IMR-90 (cell line): Measurements from ENCODE around the gene GATAD2A. TPM values are rescaled to one million over a fixed set of nuclear protein-coding genes. Genes with fewer than 3 reads are reported as not detected.

Experiments
- ATAC-seq: fragments of 200-7000 bp; cut with Tn5 transposase; 2 replicates; pipeline ENCODE4 v1.9.1; 2020; ENCODE audit warnings: low read depth, mild to moderate bottlenecking, moderate library complexity
- BruUV-seq: library from RNA; stranded (reverse); fragments of 400-500 nt; replicated peaks from 2 replicates; lab custom pipeline; 2021; lab: Mats Ljungman, UMichigan
- CTCF ChIA-PET: fragments of 300-600 bp; formaldehyde crosslinking; extraction: SDS; loops from one replicate; lab custom pipeline; 2021; ENCODE audit warnings: antibody characterized with exemption; lab: Yijun Ruan, JAX
- POLR2A ChIA-PET: fragments of 300-600 bp; sonication (Branson Sonifier 250); formaldehyde crosslinking; loops from one replicate; lab custom pipeline; 2022; ENCODE audit warnings: antibody characterized with exemption; ENCODE audit not compliant: unreplicated experiment; lab: Charles Lee
- DNase-seq: peaks from one replicate; pipeline ENCODE4 v3.0.0; 2013
- H2AFZ ChIP-seq: replicated peaks from 2 replicates; pipeline ENCODE3; 2013; ENCODE audit warnings: low read length, mild to moderate bottlenecking; ENCODE audit not compliant: poor library complexity
- H2AK5ac ChIP-seq: 2 replicates; pipeline ENCODE4 v1.6.1; 2013; ENCODE audit warnings: low read depth, low read length, inconsistent platforms
- H2AK9ac ChIP-seq: replicated peaks from 2 replicates; pipeline ENCODE3; 2013; ENCODE audit warnings: mild to moderate bottlenecking, low read depth, low read length, moderate library complexity; ENCODE audit not compliant: poor library complexity
- H2BK120ac ChIP-seq: 2 replicates; pipeline ENCODE4 v1.6.1; 2013; ENCODE audit warnings: low read depth, low read length, inconsistent platforms
- H2BK15ac ChIP-seq: 3 replicates; pipeline ENCODE4 v1.6.1; 2013; ENCODE audit warnings: low read depth, low read length, inconsistent platforms
- H2BK20ac ChIP-seq: 2 replicates; pipeline ENCODE4 v1.6.1; 2013; ENCODE audit warnings: low read depth, mild to moderate bottlenecking, inconsistent platforms, low read length, moderate library complexity
- H2BK5ac ChIP-seq: 2 replicates; pipeline ENCODE4 v1.6.1; 2013; ENCODE audit warnings: mild to moderate bottlenecking, low read depth, low read length, inconsistent platforms; ENCODE audit not compliant: poor library complexity, severe bottlenecking
- H3K14ac ChIP-seq: replicated peaks from 2 replicates; pipeline ENCODE4 v1.6.1; 2013; ENCODE audit warnings: low read depth, low read length, inconsistent platforms
- H3K18ac ChIP-seq: 2 replicates; pipeline ENCODE4 v1.6.1; 2013; ENCODE audit warnings: low read depth, low read length, control low read depth
- H3K23ac ChIP-seq: 2 replicates; pipeline ENCODE4 v1.6.1; 2013; ENCODE audit warnings: low read depth, low read length, inconsistent platforms
- H3K27ac ChIP-seq: 2 replicates; pipeline ENCODE4 v1.5.1; 2013; ENCODE audit warnings: mild to moderate bottlenecking, control low read depth, low read length; ENCODE audit not compliant: insufficient read depth
- H3K27me3 ChIP-seq: 2 replicates; pipeline ENCODE4 v1.6.1; 2013; ENCODE audit warnings: low read length; ENCODE audit not compliant: control insufficient read depth, insufficient read depth
- H3K36me3 ChIP-seq: 2 replicates; pipeline ENCODE4 v1.6.1; 2013; ENCODE audit warnings: low read length, mixed read lengths; ENCODE audit not compliant: control insufficient read depth, insufficient read depth
- H3K4ac ChIP-seq: 2 replicates; pipeline ENCODE4 v1.6.1; 2013; ENCODE audit warnings: low read depth, low read length, inconsistent platforms
- H3K4me1 ChIP-seq: 2 replicates; pipeline ENCODE4 v1.6.1; 2013; ENCODE audit warnings: low read length, mixed read lengths; ENCODE audit not compliant: control insufficient read depth, insufficient read depth
- H3K4me2 ChIP-seq: 2 replicates; pipeline ENCODE4 v1.6.1; 2013; ENCODE audit warnings: low read depth, mild to moderate bottlenecking, control low read depth, low read length, moderate library complexity
- H3K4me3 ChIP-seq: 2 replicates; pipeline ENCODE4 v1.5.1; 2013; ENCODE audit warnings: low read depth, mild to moderate bottlenecking, control low read depth, low read length, moderate library complexity; ENCODE audit not compliant: insufficient read depth
- H3K56ac ChIP-seq: 2 replicates; pipeline ENCODE4 v1.6.1; 2013; ENCODE audit warnings: low read length, inconsistent platforms; ENCODE audit not compliant: insufficient read depth; ENCODE audit errors: extremely low read depth
- H3K79me1 ChIP-seq, 2 experiments: 2 replicates each; pipeline ENCODE4 v1.6.1; 2013; ENCODE audit warnings: low read length in 2 of 2, inconsistent platforms in 1 of 2, low read depth in 1 of 2
- H3K9ac ChIP-seq: 2 replicates; pipeline ENCODE4 v1.6.1; 2013; ENCODE audit warnings: low read depth, low read length, control low read depth
- H3K9me1 ChIP-seq: 2 replicates; pipeline ENCODE4 v1.6.1; 2013; ENCODE audit warnings: low read length, inconsistent platforms; ENCODE audit not compliant: insufficient read depth
- H3K9me3 ChIP-seq: 2 replicates; pipeline ENCODE4 v1.6.1; 2013; ENCODE audit warnings: low read length; ENCODE audit not compliant: control insufficient read depth, insufficient read depth
- H4K20me1 ChIP-seq: 2 replicates; pipeline ENCODE4 v1.6.1; 2013; ENCODE audit warnings: low read length, inconsistent platforms; ENCODE audit not compliant: insufficient read depth
- H4K5ac ChIP-seq: 2 replicates; pipeline ENCODE4 v1.6.1; 2013; ENCODE audit warnings: mild to moderate bottlenecking, low read depth, low read length, control low read depth
- H4K8ac ChIP-seq, 2 experiments: 2 replicates each; pipeline ENCODE4 v1.6.1; 2013; ENCODE audit warnings: low read depth in 2 of 2, low read length in 2 of 2, control low read depth in 1 of 2, inconsistent platforms in 1 of 2
- H4K91ac ChIP-seq: 2 replicates; pipeline ENCODE4 v1.6.1; 2013; ENCODE audit warnings: low read depth, low read length, inconsistent platforms; ENCODE audit not compliant: insufficient read depth
- MXI1 ChIP-seq: IDR thresholded peaks from 2 replicates; pipeline ENCODE4 v1.6.1; 2012; ENCODE audit warnings: low read depth, mild to moderate bottlenecking, low read length, moderate library complexity, borderline replicate concordance
- NFE2L2 ChIP-seq: fragments of 150-350 bp; IDR thresholded peaks from 2 replicates; pipeline ENCODE4 v1.6.1; 2016; ENCODE audit warnings: low read depth, mild to moderate bottlenecking, low read length
- RAD21 ChIP-seq: IDR thresholded peaks from 2 replicates; pipeline ENCODE4 v1.6.1; 2012; ENCODE audit warnings: low read length, improper control_type of control experiment
- RCOR1 ChIP-seq: IDR thresholded peaks from 2 replicates; pipeline ENCODE4 v1.6.1; 2012; ENCODE audit warnings: mild to moderate bottlenecking, low read length, improper control_type of control experiment; ENCODE audit not compliant: insufficient replicate concordance
- RFX5 ChIP-seq: IDR thresholded peaks from 2 replicates; pipeline ENCODE4 v1.8.0; 2012; ENCODE audit warnings: low read depth, mild to moderate bottlenecking, low read length, moderate library complexity
- SMC3 ChIP-seq: fragments of 150-350 bp; IDR thresholded peaks from 2 replicates; pipeline ENCODE4 v1.6.1; 2016; ENCODE audit warnings: low read depth, mild to moderate bottlenecking, antibody characterized with exemption, low read length, moderate library complexity
- USF2 ChIP-seq: fragments of 150-350 bp; IDR thresholded peaks from 2 replicates; pipeline ENCODE4 v1.6.1; 2017; ENCODE audit warnings: mild to moderate bottlenecking, antibody characterized with exemption, low read length, low read depth
- WGBS, 2 experiments: methylation state at CpG; one replicate each; pipeline versions ENCODE4 v1.1.5 to v1.1.7; 2013; ENCODE audit warnings: missing lambda C conversion rate in 2 of 2; ENCODE audit not compliant: insufficient read length in 1 of 2; ENCODE audit errors: extremely low coverage in 2 of 2; 5-methylcytosine and 5-hydroxymethylcytosine counted together
- dilution Hi-C: fragments of 300-500 bp; cut with HindIII; formaldehyde crosslinking; loops from one replicate; pipeline ENCODE4 v1.14.3; 2018; ENCODE audit warnings: low sequenced_read_pairs; ENCODE audit not compliant: unreplicated experiment
- in situ Hi-C: fragments of 300-500 bp; cut with MboI; formaldehyde crosslinking; loops from 3 replicates; pipeline ENCODE4 v1.14.3; 2019; ENCODE audit warnings: low sequenced_read_pairs, inconsistent platforms, mixed read lengths
- intact Hi-C: fragments of 100-400 bp; cut with micrococcal nuclease; formaldehyde crosslinking; loops from 2 replicates; pipeline ENCODE4 v1.10.0; 2022
- polyA plus RNA-seq, 3 experiments: library from polyadenylated mRNA; depleted of rRNA; stranded (reverse); fragments of >200 nt; gene quantifications; 2 replicates each; pipeline ENCODE4 v1.2.3, GENCODE V29; 2012; ENCODE audit warnings: low replicate concordance in 1 of 3
- total RNA-seq: library from RNA; depleted of rRNA; stranded (reverse); fragments of >200 nt; gene quantifications from 2 replicates; pipeline ENCODE4 v1.2.3, GENCODE V29; 2012
- TF ChIP-seq, protein P1 (sequence below): fragments of 150-350 bp; IDR thresholded peaks from 2 replicates; pipeline ENCODE4 v1.6.1; 2016; ENCODE audit warnings: low read depth, mild to moderate bottlenecking, low read length, moderate library complexity, borderline replicate concordance

The GATAD2A gene
- total and polyA plus RNA-seq, 2 of the 4 experiments (the other 2 are of a cell fraction): 23.5 to 33.2 TPM

DNA sequence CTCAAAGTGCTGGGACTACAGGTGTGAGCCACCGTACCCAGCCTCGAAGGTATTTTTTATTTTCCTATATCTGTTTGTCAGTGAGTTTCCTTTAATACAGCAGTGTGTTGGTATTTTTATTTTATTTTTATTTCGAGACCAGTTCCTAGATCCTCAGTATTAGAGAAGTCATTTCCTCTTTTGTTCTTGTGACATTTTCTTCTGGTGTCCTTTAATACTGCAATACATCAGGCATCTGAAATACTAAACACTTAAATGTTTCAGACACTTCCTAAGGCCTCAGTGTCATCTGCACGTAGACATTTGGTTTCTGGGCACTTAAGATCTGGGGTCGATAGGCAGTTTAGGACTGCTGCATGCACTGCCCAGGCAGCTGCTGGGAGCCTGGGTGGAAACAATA lies 22.5 kb downstream of the GATAD2A start:
- no peak overlapping the region for H2AK5ac ChIP-seq
- WGBS, 2 experiments: no CpG with 5 or more reads among the region's 5 CpGs
- H3K4me3 ChIP-seq: no peak overlapping the region
- BruUV-seq: no TSS peak
- no peak overlapping the region for H3K27ac ChIP-seq
- dilution Hi-C loops (no loop called here), intact Hi-C loops (no loop called here), in situ Hi-C loops (no loop called here)
- H3K79me1 ChIP-seq: peaks cover 5 to 92% of the 10 kb centered on the region in 2 experiments
- no peak overlapping the region for H3K18ac ChIP-seq
- ATAC-seq: no peak
- ChIA-PET CTCF (no interaction called here), POLR2A (no interaction called here)
- no peak overlapping the region for H3K56ac ChIP-seq
- H4K20me1 ChIP-seq: peaks cover 99% of the 10 kb centered on the region
- TF ChIP-seq USF2 (no peak), MXI1 (no peak), RCOR1 (no peak), RFX5 (no peak), RAD21 (no peak), SMC3 (no peak), NFE2L2 (no peak)
- TF ChIP-seq, protein P1, sequence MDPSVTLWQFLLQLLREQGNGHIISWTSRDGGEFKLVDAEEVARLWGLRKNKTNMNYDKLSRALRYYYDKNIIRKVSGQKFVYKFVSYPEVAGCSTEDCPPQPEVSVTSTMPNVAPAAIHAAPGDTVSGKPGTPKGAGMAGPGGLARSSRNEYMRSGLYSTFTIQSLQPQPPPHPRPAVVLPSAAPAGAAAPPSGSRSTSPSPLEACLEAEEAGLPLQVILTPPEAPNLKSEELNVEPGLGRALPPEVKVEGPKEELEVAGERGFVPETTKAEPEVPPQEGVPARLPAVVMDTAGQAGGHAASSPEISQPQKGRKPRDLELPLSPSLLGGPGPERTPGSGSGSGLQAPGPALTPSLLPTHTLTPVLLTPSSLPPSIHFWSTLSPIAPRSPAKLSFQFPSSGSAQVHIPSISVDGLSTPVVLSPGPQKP: no peak
- no peak for DNase-seq
- H3K36me3 ChIP-seq: no peaks in the 10 kb centered on the region
- no peak overlapping the region for H3K4me2 ChIP-seq
- no peaks in the 10 kb centered on the region for H3K27me3 ChIP-seq
- no peak overlapping the region for H2AFZ ChIP-seq
- H4K8ac ChIP-seq: no peak overlapping the region
- H2BK20ac ChIP-seq: no peak overlapping the region
- no peak overlapping the region for H3K4ac ChIP-seq
- no peaks in the 10 kb centered on the region for H3K4me1 ChIP-seq
- no peak overlapping the region for H3K14ac ChIP-seq
- H2BK5ac ChIP-seq: no peak overlapping the region
- no peak overlapping the region for H2BK120ac ChIP-seq
- H3K9me3 ChIP-seq: no peaks in the 10 kb centered on the region
- no peak overlapping the region for H4K5ac ChIP-seq
- H3K23ac ChIP-seq: no peak overlapping the region
- no peak overlapping the region for H2BK15ac ChIP-seq
- no peak overlapping the region for H2AK9ac ChIP-seq
- no peak overlapping the region for H3K9ac ChIP-seq
- H3K9me1 ChIP-seq: peaks cover 38% of the 10 kb centered on the region
- H4K91ac ChIP-seq: no peak overlapping the region
